Ishikawa (cell line): ENCODE data around the gene DOCK6.

Experiments used
- CEBPB ChIP-seq: IDR thresholded peaks from 2 replicates; pipeline ENCODE4 v1.6.1; 2012
- CREB1 ChIP-seq: IDR thresholded peaks from 2 replicates; pipeline ENCODE4 v1.6.1; 2012; ENCODE audit warnings: low read depth
- EGR1 ChIP-seq: IDR thresholded peaks from 2 replicates; pipeline ENCODE4 v1.6.1; 2012
- EP300 ChIP-seq: IDR thresholded peaks from 2 replicates; pipeline ENCODE4 v1.6.1; 2012; ENCODE audit warnings: borderline replicate concordance
- FOXM1 ChIP-seq: IDR thresholded peaks from 2 replicates; pipeline ENCODE4 v1.6.1; 2012; ENCODE audit warnings: low read depth, borderline replicate concordance
- RAD21 ChIP-seq: IDR thresholded peaks from 2 replicates; pipeline ENCODE4 v1.6.1; 2012; ENCODE audit warnings: low read depth
- TAF1 ChIP-seq: IDR thresholded peaks from 2 replicates; pipeline ENCODE4 v1.6.1; 2012; ENCODE audit warnings: low read depth, mild to moderate bottlenecking
- TEAD4 ChIP-seq: IDR thresholded peaks from 2 replicates; pipeline ENCODE4 v1.6.1; 2012
- YY1 ChIP-seq: IDR thresholded peaks from 2 replicates; pipeline ENCODE4 v1.6.1; 2012; ENCODE audit warnings: low read depth
- ZBTB7A ChIP-seq: IDR thresholded peaks from 2 replicates; pipeline ENCODE4 v1.6.1; 2012; ENCODE audit warnings: low read depth
- TF ChIP-seq, protein P1 (sequence below): IDR thresholded peaks from 2 replicates; pipeline ENCODE4 v1.6.1; 2012
- TF ChIP-seq, protein P2 (sequence below): IDR thresholded peaks from 2 replicates; pipeline ENCODE4 v1.6.1; 2012; ENCODE audit warnings: low read depth, mild to moderate bottlenecking
- TF ChIP-seq, protein P3 (sequence below): IDR thresholded peaks from 2 replicates; pipeline ENCODE4 v1.6.1; 2012

DNA sequence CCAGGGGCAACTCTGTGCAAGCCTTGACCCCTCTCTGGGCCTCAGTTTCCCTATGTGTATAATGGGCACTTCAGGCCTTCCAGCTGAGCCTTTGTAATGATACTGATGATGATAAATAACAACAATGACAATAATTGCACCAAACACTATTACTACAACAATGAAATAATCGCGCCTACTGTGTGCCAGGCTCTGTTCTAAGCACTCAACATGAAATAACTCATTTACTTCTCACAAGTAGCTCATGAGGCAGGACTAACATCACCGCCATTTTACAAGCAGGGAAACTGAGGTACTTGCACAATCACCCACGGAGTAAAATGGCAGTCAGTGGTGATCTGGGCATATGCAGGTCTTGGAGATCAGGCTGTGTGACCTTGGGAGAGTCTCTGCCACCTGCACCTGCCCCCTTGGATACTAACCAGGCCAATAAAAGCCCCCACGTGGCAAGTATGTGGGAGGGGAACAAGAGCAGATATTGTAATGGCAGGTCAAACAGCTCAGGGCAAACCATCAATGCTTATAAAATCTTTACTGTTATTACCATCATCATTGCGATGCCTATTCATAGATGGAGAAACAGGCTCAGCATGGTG lies 23.4 kb downstream of the DOCK6 start:
- TF ChIP-seq, protein P1, sequence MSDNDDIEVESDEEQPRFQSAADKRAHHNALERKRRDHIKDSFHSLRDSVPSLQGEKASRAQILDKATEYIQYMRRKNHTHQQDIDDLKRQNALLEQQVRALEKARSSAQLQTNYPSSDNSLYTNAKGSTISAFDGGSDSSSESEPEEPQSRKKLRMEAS, result no peak
- TF ChIP-seq TAF1, result no peak
- no peak for TF ChIP-seq EP300
- no peak for TF ChIP-seq TEAD4
- no peak for TF ChIP-seq FOXM1
- TF ChIP-seq RAD21, result no peak
- no peak for TF ChIP-seq CREB1
- TF ChIP-seq, protein P2, sequence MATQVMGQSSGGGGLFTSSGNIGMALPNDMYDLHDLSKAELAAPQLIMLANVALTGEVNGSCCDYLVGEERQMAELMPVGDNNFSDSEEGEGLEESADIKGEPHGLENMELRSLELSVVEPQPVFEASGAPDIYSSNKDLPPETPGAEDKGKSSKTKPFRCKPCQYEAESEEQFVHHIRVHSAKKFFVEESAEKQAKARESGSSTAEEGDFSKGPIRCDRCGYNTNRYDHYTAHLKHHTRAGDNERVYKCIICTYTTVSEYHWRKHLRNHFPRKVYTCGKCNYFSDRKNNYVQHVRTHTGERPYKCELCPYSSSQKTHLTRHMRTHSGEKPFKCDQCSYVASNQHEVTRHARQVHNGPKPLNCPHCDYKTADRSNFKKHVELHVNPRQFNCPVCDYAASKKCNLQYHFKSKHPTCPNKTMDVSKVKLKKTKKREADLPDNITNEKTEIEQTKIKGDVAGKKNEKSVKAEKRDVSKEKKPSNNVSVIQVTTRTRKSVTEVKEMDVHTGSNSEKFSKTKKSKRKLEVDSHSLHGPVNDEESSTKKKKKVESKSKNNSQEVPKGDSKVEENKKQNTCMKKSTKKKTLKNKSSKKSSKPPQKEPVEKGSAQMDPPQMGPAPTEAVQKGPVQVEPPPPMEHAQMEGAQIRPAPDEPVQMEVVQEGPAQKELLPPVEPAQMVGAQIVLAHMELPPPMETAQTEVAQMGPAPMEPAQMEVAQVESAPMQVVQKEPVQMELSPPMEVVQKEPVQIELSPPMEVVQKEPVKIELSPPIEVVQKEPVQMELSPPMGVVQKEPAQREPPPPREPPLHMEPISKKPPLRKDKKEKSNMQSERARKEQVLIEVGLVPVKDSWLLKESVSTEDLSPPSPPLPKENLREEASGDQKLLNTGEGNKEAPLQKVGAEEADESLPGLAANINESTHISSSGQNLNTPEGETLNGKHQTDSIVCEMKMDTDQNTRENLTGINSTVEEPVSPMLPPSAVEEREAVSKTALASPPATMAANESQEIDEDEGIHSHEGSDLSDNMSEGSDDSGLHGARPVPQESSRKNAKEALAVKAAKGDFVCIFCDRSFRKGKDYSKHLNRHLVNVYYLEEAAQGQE, result no peak
- no peak for TF ChIP-seq CEBPB
- no peak for TF ChIP-seq ZBTB7A
- TF ChIP-seq YY1, result no peak
- no peak for TF ChIP-seq EGR1
- TF ChIP-seq, protein P3, sequence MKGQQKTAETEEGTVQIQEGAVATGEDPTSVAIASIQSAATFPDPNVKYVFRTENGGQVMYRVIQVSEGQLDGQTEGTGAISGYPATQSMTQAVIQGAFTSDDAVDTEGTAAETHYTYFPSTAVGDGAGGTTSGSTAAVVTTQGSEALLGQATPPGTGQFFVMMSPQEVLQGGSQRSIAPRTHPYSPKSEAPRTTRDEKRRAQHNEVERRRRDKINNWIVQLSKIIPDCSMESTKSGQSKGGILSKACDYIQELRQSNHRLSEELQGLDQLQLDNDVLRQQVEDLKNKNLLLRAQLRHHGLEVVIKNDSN, result no peak
